Measurements from ENCODE around the gene RTL10.
"Not testable (repeated sequence)": the region's sequence is repeated elsewhere in the genome, so short reads cannot be mapped to it uniquely, and the experiment has no call there.

The RTL10 gene

DNA sequence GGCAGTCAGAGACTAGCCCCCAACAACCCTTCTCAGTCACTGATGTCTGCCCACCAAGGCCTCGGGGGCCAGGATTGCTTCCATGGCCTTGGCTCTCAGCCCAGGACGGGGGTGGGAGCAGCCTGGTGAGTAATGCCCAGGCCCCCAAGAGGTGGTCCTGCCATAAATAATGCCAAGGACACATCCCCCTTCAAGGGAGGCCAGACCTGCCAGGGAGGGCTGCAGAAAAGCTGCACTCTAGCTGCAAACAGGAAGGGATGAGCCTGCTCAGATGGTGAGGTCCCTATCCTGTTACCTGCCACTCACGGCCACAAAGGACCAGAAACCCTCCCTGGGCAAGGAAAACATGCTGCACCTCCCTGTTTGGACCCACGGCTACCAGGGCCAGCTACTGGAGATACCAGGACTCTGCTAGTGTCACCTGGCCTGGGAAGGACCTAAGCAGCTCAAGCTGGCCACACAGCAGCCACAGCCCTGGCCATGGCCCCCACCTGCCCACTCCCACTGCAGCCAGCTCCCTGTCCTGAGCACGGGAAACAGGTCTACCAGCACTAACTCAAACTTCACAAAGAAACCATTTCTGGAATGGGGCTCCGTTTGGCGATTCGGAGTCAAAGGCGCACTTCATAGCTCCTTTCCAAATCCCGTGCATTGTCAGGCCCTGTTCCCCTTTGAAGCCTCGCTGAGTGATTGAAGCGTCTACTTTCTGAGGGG lies 12.1 kb downstream of the RTL10 start:
- DNase-seq = no peak

DNA sequence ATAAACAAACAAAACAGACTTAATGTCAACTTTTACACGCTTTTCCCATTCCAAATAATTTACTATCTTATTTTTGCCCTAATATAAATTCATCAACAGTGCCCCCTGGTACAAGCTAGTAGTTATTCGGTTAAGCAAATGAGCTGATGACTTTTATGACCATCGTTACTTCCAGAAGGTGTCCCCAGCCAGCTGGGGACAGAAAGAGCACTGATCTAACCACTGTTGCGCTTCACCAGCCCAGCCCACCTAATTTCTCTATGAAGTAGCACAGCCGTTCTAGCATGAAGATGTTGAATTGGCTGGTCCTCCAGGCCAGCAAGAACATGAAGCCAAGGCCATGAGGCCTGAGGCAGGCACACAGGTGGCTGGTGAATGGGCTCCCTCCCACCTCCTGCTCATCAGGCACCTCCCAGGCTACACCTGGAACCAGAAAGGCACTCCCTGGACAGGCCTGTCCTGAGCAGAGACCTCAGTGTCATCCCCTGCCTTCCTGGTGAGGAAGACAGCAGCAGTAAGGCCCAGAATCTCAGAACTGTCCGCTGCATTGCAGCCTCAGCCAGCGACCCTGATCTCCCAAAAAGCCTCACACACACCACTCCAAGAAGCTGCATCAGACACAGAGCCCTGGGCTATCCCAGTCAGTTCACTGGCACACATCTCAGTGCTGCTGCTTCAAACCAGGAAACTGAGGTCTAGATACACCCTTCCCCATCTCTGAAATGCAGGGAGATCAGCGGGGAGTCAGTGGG lies 12.9 kb downstream of the RTL10 start:
- no peak for DNase-seq

GRCh38 chr22:19840955-19841640 lies 13.6 kb downstream of the RTL10 start:
- no peak for DNase-seq

DNA sequence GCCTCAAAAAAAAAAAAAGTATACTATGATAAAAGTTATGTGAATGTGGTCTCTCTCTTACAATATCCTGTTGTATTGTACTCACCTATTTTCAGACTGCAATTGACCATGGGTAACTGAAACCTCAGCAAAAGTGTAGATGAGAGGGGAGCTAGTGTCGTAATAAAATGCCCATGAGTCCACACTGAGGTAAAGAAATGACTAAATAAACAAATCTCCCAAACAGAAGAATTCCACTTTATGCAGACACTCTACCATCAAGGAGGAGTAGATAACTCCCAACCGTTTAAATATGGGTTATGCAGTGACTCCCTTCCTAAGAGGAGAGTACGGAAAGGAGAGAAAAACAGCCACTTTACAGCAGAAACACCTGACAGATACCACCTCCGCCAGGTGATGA lies 14.6 kb downstream of the RTL10 start:
- no peak for DNase-seq

DNA sequence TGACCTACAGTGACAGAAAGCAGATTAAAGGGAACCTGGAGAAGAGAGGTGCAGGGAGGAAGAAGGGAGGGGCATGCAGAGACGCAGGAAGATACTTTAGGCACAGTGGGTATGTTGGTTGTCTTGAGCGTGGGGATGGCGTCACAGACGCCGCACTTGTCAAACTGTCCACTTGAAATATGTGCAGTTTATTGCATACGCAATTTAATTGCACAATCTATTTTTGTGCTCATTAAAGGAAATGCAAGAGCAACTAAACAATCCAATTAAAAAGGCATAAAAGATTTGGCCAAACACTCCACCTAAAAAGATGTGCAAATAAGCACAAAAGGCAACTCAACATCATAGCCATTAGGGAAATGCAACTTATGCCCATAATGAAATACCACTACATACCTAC lies 16.8 kb downstream of the RTL10 start:
- no peak for DNase-seq

- no peak for DNase-seq
Observed at GRCh38 chr22:19836512-19836911, 18.2 kb downstream of the RTL10 start.

- no peak for DNase-seq
Observed at GRCh38 chr22:19834599-19834998, 20.1 kb downstream of the RTL10 start.

DNA sequence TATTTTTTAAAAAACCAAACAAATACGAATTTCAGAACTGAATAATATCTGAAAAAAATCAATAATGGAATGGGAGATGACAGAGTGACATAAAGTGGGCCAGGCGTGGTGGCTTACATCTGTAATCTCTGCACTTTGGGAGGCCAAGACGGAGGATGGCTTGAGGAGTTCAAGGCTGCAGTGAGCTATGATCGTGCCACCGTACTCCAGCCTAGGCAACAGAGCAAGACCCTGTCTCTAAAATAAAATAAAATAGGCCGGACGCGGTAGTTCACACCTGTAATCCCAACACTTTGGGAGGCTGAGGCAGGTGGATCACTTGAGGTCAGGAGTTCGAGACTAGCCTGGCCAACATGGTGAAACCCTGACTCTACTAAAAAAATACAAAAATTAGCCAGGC lies 21.3 kb downstream of the RTL10 start:
- DNase-seq = not testable (repeated sequence)

DNA sequence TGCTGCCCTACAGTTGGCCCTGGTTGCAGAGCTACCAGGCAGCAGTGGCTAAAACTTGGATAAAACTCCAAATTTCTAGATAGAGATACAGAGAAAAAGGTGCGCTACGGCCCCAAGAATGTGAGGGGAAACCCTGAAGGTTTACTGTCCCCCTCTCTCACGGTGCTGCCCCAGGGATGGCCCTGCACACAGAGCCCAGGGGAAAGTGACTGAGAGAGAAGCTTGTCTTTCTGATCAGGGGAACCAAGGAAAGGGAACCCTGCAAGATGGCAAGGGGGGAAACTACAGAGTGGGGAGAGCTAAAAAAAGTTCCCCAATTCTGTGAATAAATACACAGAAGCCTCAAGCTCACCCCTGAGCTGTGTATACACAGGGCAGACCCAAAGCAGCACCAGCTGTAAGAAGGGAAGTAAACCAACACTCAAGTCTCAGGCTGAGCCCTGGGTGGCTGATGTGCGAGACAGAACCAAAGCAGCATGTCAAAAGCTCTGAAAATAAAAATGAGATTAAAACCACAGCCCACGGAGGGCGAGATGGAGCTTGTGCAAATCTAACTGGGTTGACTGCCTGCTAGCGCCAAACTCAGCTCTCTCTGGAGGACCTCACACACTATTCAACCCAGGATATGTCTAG lies 22.1 kb downstream of the RTL10 start:
- DNase-seq = no peak

DNA sequence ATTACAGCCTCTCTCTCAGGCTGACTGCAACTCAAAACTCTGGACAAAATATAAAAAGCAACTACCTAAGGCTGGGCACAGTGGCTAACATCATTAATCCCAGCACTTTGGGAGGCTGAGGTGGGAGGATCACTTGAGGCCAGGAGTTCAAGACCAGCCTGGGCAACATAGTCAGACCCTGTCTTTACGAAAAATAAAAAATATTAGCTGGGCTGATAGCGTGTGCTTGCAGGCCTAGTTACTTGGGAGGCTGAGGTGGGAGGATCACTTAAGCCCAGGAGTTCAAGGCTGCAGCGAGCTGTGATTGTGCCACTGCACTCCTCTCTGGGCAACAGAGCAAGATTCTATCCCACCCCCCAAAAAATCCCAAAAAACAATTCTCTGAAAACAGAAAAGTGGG lies 22.7 kb downstream of the RTL10 start:
- not testable (repeated sequence) for DNase-seq

GRCh38 chr22:19831016-19831415 lies 23.7 kb downstream of the RTL10 start:
- DNase-seq = no peak

GRCh38 chr22:19828035-19828401 lies 26.7 kb downstream of the RTL10 start:
- DNase-seq = no peak

- DNase-seq = no peak
Observed at GRCh38 chr22:19827341-19828034, 27.2 kb downstream of the RTL10 start.

GRCh38 chr22:19826619-19826950 lies 28.1 kb downstream of the RTL10 start:
- DNase-seq = no peak

GRCh38 chr22:19825904-19826618 lies 28.6 kb downstream of the RTL10 start:
- DNase-seq = no peak

DNA sequence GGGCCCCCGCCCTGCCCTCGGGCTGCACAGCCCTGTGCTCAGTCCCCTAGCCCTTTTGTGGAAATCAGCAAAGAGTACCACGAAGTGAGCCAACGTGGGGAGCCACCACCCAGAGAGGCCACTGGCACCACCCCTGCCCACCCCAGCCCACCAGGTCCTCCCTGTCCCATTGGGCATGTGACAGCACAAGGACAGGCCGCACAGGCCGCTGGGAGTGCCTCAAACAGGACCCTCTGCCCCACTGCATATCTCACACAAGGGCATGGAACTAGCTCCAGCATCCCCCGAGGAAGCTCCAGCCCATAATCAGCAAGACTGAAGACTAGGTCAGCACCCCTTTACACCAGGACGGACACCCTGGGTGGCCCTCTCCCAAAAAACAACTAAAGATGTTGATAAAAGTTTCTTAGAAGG lies 29.7 kb downstream of the RTL10 start:
- no peak for DNase-seq

DNA sequence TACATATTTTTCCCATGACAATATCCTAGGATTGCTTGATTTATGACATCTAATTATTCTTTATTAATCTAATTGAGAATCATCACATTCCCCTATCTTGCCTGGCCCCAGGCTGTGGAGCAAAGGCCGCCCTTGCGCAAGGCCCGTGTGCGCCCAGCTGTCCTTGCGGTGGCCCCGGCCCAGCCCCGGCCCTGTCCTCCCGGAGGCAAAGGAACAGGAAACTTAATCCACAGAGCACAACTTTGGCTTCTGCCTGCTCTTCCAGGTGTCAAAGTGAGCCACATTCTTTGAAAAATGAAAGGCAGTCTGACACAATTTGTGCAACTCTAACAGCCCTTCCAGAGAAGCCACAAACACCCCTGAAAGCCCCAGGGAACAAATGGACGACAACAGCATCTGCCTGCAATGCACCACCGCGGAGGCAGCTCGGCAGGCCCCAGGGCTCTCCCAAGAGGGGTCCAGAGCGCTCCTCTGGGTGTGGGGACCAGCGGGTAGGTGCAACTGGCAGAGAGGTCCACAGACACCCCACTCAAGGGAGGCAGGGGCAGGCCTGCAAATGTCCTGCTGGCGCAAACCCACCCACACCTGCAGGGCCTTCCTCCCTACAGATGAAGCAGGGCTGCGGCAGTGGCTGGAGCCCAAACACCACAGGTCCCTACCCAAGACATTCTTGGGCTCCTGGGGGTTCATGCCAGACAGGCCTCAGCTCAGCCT lies 30.3 kb downstream of the RTL10 start:
- DNase-seq = no peak

DNA sequence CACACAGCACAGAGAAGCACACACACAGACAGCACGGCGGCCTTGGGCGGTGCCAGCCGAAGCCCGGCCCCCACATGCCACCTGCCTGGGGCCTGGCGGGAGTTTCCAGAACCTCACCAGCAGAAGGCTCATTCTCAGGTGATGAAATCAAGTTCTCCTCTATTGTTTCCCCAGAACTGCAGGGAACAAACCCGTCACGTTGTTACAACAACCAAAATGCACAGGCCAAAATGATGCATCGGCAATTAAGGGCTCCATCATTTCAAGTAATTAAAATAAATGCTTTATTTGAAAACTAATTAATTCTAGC lies 30.8 kb downstream of the RTL10 start:
- no peak for DNase-seq

DNA sequence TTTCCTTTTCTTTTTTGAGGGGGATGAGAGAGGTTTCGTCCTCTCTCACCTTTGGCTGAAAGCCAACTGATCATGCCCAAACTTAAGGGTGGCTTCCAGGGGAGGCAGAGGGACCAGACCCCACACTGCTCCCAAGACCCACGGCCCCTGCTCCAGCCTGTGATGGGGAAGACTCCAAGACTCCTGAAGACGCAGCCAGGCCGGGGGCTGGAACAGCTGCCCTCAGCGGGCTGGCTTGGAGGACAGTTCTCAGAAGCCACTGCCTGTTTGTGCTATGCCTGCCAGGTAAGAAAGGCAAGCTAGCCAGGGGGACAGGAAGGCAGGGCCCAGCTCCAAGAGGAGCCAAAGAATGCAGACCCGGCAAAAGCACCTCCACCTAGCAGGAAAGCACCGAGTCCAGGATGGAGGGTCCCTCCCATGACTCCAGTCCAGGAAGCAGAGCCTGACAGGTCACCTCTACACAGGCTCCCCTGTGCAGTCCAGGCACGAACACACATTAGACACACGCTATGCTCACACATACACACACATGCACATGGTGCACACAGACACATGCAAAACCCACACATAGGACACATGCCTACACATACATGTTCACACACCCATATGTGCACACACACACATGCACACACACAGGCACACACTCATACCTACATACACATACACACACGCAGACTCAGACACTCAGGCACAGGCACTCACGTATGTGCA lies 31.3 kb downstream of the RTL10 start:
- DNase-seq = no peak

- DNase-seq = no peak
Observed at GRCh38 chr22:19822301-19823117, 32.2 kb downstream of the RTL10 start.
